Urinary bladder (tissue), 4 donors: Measurements from ENCODE around the gene TCIRG1. TPM values are rescaled to one million over a fixed set of nuclear protein-coding genes. Genes with fewer than 3 reads are reported as not detected.
"Not testable (repeated sequence)": the region's sequence is repeated elsewhere in the genome, so short reads cannot be mapped to it uniquely, and the experiment has no call there.

Source experiments
- DNase-seq: peaks from one replicate; pipeline ENCODE4 v3.0.0-alpha.2; 2015; ENCODE audit errors: extremely low spot score
- H3K27ac ChIP-seq: one replicate; pipeline ENCODE4 v1.5.1; 2013; ENCODE audit warnings: low read depth, mild to moderate bottlenecking, moderate library complexity
- H3K36me3 ChIP-seq: one replicate; pipeline ENCODE4 v1.6.1; 2013; ENCODE audit warnings: mild to moderate bottlenecking, moderate library complexity; ENCODE audit not compliant: insufficient read depth
- H3K4me1 ChIP-seq: one replicate; pipeline ENCODE4 v1.6.1; 2013; ENCODE audit warnings: mild to moderate bottlenecking, moderate library complexity; ENCODE audit not compliant: insufficient read depth
- H3K4me3 ChIP-seq: one replicate; pipeline ENCODE4 v1.5.1; 2013; ENCODE audit warnings: low read depth, low read length
- WGBS: extraction: QIAGEN DNeasy Blood & Tissue Kit; methylation state at CpG from one replicate; pipeline ENCODE4 v1.1.7; 2013; 5-methylcytosine and 5-hydroxymethylcytosine counted together
- polyA plus RNA-seq: library from polyadenylated mRNA; stranded (reverse); fragments of 200-250 nt; gene quantifications from one replicate; pipeline ENCODE4 v1.2.3, GENCODE V29; 2013
- total RNA-seq: library from RNA; depleted of rRNA; stranded (reverse); fragments of >200 nt; gene quantifications from one replicate; pipeline ENCODE4 v1.2.3, GENCODE V29; 2014
- donor health status: healthy with polysubstance abuse.
- donor health status: healthy.

TCIRG1 gene
- total and polyA plus RNA-seq, 2 donors, result 43.4 to 108 TPM

DNA sequence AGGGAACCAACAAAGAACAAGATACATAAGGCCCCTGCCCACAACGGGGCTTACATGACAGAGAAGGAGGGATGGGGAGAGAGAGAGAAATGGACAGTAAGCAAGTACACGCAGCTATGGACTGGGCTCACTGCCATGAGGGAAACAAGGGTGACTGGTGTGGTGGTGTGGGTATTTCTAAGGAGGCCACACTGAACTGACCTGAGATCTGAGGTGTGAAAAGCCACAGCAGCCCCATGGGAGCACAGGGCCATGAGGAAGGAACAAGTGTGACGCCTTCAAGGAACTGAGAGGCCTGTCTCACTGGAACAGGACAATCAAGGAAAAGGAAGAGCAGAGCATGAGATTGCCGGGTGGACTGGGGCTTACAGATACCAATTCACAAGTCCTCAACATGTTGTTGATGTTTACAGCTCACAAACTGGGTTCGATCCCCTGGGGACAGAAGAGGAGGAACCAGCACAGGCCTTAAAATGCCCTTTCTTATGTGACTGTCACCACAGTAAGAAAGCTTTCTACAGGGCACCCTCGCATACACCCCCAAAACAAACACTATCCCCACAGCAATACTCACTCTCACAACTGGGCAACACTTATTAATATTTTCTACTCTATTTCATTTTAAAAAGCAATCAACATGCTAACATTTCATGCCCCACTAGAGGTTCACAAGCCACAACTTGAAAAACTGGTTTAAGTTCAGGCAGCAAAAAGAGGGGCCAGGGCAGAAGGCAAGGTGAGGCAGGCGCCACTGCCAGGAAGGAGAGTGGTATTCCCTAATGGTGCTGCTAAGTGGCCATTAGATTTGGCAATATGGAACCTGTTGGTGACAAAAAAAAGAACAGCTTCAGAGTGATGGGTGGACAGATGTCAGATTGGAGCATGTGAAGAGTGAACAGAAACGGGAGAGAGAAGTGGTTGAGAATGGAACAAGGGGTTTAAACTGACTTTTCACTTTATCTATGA, 39.1 kb downstream of the TCIRG1 start:
- no peak overlapping the region for H3K27ac ChIP-seq
- H3K4me1 ChIP-seq, result no peaks in the 10 kb centered on the region
- H3K4me3 ChIP-seq, result no peak overlapping the region
- WGBS, result 72% methylated on average over 8 of the region's 8 CpGs
- H3K36me3 ChIP-seq, result no peaks in the 10 kb centered on the region
- DNase-seq, result no peak

- Histone ChIP-seq H3K4me1 (no peaks in the 10 kb centered on the region), H3K4me3 (no peak overlapping the region), H3K36me3 (no peaks in the 10 kb centered on the region), H3K27ac (peak overlapping the region; percentile 19)
- 96% methylated on average over 8 of the region's 8 CpGs for WGBS
- no peak for DNase-seq
These were observed 42.0 kb downstream of the TCIRG1 start for GRCh38 chr11:68080860-68081259.

DNA sequence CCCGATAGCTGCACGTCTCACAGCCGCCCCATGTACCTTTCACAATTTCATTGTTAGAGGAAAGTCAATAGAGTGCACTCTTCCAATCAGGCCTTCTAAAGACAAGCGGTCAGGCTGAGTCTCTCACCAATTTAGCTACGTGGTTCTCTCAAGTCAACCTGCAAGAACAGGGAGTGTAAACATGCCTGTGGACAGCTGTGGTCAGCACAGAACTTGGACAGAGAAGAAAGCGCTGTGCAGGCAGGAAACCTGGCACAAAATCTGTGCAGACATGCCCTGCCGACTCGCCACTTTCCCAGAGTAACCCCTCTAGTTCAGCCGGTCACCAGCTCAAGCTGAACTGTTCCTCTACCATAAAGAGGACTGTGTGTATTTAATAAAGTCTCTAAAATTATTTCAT, 42.9 kb downstream of the TCIRG1 start:
- no peak overlapping the region for H3K27ac ChIP-seq
- no peak overlapping the region for H3K4me3 ChIP-seq
- WGBS, result 61% methylated on average over 9 of the region's 9 CpGs
- H3K4me1 ChIP-seq, result no peaks in the 10 kb centered on the region
- peak; percentile 45 for DNase-seq
- no peaks in the 10 kb centered on the region for H3K36me3 ChIP-seq

DNA sequence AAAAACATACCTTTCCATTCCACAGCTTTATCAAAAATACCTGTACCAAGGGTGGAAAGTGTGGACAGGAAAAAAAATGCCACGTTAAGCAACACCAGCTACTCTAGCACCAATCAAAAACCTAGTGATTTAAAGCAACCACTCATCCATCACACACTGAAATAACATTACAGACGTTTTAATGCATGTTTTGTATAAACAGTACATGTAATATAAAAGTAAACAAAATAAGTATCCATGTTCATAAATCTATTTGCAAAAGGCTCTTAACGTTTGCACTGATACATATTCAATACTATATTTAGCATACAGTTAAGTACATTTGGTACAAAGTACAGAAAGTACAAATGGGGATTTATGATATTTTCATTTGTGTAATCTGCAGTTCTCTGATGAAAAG, 43.7 kb downstream of the TCIRG1 start:
- 31% methylated on average over 3 of the region's 3 CpGs for WGBS
- Histone ChIP-seq H3K4me3 (no peak overlapping the region), H3K36me3 (no peaks in the 10 kb centered on the region), H3K4me1 (no peaks in the 10 kb centered on the region), H3K27ac (no peak overlapping the region)
- no peak for DNase-seq

DNA sequence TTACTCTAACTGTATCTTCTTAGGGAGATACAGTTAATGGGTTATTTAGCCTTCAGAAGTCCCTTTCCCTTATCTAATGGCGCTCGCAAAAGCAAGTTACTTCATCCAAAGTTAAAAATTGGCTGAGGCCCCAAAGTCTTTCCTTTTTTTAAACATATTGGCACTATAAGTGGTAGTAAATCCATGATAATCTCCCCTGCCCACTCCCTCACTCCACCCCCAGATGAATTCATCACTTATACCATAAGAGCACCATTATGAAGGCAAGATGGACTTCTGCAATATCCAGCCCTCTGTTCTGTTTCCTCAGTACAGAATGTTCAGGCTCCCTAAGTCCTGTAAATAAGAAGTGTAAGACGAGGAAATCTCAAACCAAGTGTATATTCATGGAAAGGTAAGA, 44.7 kb downstream of the TCIRG1 start:
- Histone ChIP-seq H3K36me3 (no peaks in the 10 kb centered on the region), H3K4me1 (no peaks in the 10 kb centered on the region), H3K4me3 (no peak overlapping the region), H3K27ac (no peak overlapping the region)
- no peak for DNase-seq
- 74% methylated on average over 3 of the region's 3 CpGs for WGBS

DNA sequence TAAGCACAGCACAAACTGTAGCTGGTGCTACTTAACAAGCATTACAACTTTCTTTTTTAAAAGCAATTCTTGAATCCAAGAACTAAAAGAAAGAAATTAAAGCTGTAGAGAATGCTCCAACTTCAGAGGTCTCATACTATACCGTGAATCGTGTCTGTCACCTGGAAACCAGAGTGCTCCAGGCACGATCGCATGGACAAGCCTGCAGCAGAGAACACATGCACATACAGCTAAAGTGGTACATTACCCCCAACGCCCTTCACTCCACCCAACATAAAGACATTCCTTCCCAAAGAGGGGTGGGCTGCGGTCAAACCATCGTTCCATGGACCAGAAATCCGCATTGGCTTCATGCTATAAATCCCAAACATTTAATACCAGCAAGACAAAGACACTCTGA, 50.9 kb downstream of the TCIRG1 start:
- Histone ChIP-seq H3K36me3 (no peaks in the 10 kb centered on the region), H3K4me3 (no peak overlapping the region), H3K4me1 (no peaks in the 10 kb centered on the region), H3K27ac (no peak overlapping the region)
- WGBS, result 93% methylated on average over 8 of the region's 8 CpGs
- no peak for DNase-seq

DNA sequence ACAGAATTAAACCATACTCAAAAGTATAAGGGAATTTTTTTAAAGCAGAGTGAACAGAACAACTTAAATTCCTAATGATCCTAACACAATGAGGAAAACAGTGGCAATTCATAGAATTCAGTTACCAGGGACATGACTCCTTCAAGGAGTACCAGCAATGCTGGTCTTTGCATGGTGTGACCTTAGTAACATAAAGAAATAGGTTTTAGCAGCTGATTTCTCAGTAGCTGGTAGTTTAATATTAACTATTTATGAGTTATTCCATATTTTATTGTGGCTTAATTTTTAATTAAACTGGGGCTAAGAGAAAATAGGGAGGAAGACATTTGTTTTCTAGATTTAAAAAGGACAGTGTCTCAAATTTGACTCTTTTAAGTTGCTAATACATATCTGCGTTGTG, 51.5 kb downstream of the TCIRG1 start:
- no peak overlapping the region for H3K27ac ChIP-seq

GRCh38 chr11:68090706-68091105, 51.9 kb downstream of the TCIRG1 start:
- 46% methylated on average over 6 of the region's 6 CpGs for WGBS
- Histone ChIP-seq H3K36me3 (no peaks in the 10 kb centered on the region), H3K4me1 (no peaks in the 10 kb centered on the region), H3K27ac (no peak overlapping the region), H3K4me3 (no peak overlapping the region)
- DNase-seq, result no peak

More for the DNA sequence above, 51.5 kb downstream of the TCIRG1 start:
- WGBS, result 74% methylated on average over 1 of the region's 1 CpG
- DNase-seq, result no peak
- no peaks in the 10 kb centered on the region for H3K4me1 ChIP-seq
- H3K36me3 ChIP-seq, result no peaks in the 10 kb centered on the region
- H3K4me3 ChIP-seq, result no peak overlapping the region

- H3K4me1 ChIP-seq, result no peaks in the 10 kb centered on the region
- 67% methylated on average over 2 of the region's 2 CpGs for WGBS
- H3K4me3 ChIP-seq, result no peak overlapping the region
- H3K36me3 ChIP-seq, result no peaks in the 10 kb centered on the region
- H3K27ac ChIP-seq, result no peak overlapping the region
- DNase-seq, result no peak
These were observed 53.6 kb downstream of the TCIRG1 start for GRCh38 chr11:68092411-68092810.

GRCh38 chr11:68092946-68093345, 54.1 kb downstream of the TCIRG1 start:
- DNase-seq, H3K4me1 ChIP-seq, H3K36me3 ChIP-seq, H3K27ac ChIP-seq, H3K4me3 ChIP-seq: not testable (repeated sequence)
- WGBS, result 91% methylated on average over 3 of the region's 3 CpGs

- Histone ChIP-seq H3K4me3 (no peak overlapping the region), H3K36me3 (no peaks in the 10 kb centered on the region), H3K27ac (no peak overlapping the region), H3K4me1 (no peaks in the 10 kb centered on the region)
- DNase-seq, result no peak
- 94% methylated on average over 4 of the region's 4 CpGs for WGBS
These were observed 54.7 kb downstream of the TCIRG1 start for GRCh38 chr11:68093565-68093964.

- Histone ChIP-seq H3K27ac (no peak overlapping the region), H3K4me1 (no peaks in the 10 kb centered on the region), H3K36me3 (no peaks in the 10 kb centered on the region), H3K4me3 (no peak overlapping the region)
- WGBS, result 91% methylated on average over 8 of the region's 8 CpGs
- DNase-seq, result no peak
These were observed 58.1 kb downstream of the TCIRG1 start for GRCh38 chr11:68096962-68097361.

- Histone ChIP-seq H3K4me3 (no peak overlapping the region), H3K4me1 (no peaks in the 10 kb centered on the region), H3K36me3 (no peaks in the 10 kb centered on the region), H3K27ac (no peak overlapping the region)
- no peak for DNase-seq
These were observed 60.2 kb downstream of the TCIRG1 start for GRCh38 chr11:68099057-68099456.
